Right renal pelvis (tissue), 4 donors: ENCODE data around the gene SLC12A8. TPM values are rescaled to one million over a fixed set of nuclear protein-coding genes. Genes with fewer than 3 reads are reported as not detected.
"Not testable (repeated sequence)": the region's sequence is repeated elsewhere in the genome, so short reads cannot be mapped to it uniquely, and the experiment has no call there.

Source experiments
- DNase-seq, 4 donors: peaks; one replicate each; pipeline ENCODE4 v3.0.0-alpha.2; 2013; ENCODE audit warnings: low read depth in 4 of 4, low spot score in 3 of 4, missing footprints in 1 of 4
- polyA plus RNA-seq, 4 donors: library from polyadenylated mRNA; unstranded; fragments of 120-200 nt; gene quantifications; one replicate each; pipeline ENCODE4 v1.2.1, GENCODE V29; 2013; ENCODE audit not compliant: insufficient read length in 4 of 4

SLC12A8 gene
- polyA plus RNA-seq, 4 donors = 5.6 to 6.9 (median 6.1) TPM

GRCh38 chr3:125090649-125091048 lies 121.9 kb downstream of the SLC12A8 start:
- DNase-seq = no peak

- no peak for DNase-seq
Observed at GRCh38 chr3:125087768-125088391, 124.7 kb downstream of the SLC12A8 start.

GRCh38 chr3:125085166-125085565 lies 127.4 kb downstream of the SLC12A8 start:
- DNase-seq = no peak

- no peak for DNase-seq
Observed at GRCh38 chr3:125083776-125084175, 128.8 kb downstream of the SLC12A8 start.

GRCh38 chr3:125082339-125082738 lies 130.2 kb downstream of the SLC12A8 start:
- DNase-seq = not testable (repeated sequence)

GRCh38 chr3:125080077-125080476 lies 132.5 kb downstream of the SLC12A8 start:
- DNase-seq = no peak

GRCh38 chr3:125079675-125080045 lies 132.9 kb downstream of the SLC12A8 start:
- no peak for DNase-seq

- DNase-seq = no peak
Observed at GRCh38 chr3:125078951-125079674, 133.4 kb downstream of the SLC12A8 start.

GRCh38 chr3:125077864-125078263 lies 134.7 kb downstream of the SLC12A8 start:
- no peak for DNase-seq

- no peak for DNase-seq
Observed at GRCh38 chr3:125076464-125076863, 136.1 kb downstream of the SLC12A8 start.

- DNase-seq = no peak
Observed at GRCh38 chr3:125075738-125076137, 136.8 kb downstream of the SLC12A8 start.

GRCh38 chr3:125073390-125073905 lies 139.1 kb downstream of the SLC12A8 start:
- no peak for DNase-seq

- no peak for DNase-seq
Observed at GRCh38 chr3:125072749-125073389, 139.7 kb downstream of the SLC12A8 start.

GRCh38 chr3:125072301-125072700 lies 140.2 kb downstream of the SLC12A8 start:
- DNase-seq = no peak

- no peak for DNase-seq
Observed at GRCh38 chr3:125069968-125070745, 142.4 kb downstream of the SLC12A8 start.

- no peak for DNase-seq
Observed at GRCh38 chr3:125069452-125069851, 143.1 kb downstream of the SLC12A8 start.

GRCh38 chr3:125068265-125068664 lies 144.3 kb downstream of the SLC12A8 start:
- DNase-seq = no peak

GRCh38 chr3:125067225-125067624 lies 145.3 kb downstream of the SLC12A8 start:
- no peak for DNase-seq

- no peak for DNase-seq
Observed at GRCh38 chr3:125062904-125063618, 149.5 kb downstream of the SLC12A8 start.

- no peak for DNase-seq
Observed at GRCh38 chr3:125061646-125062045, 150.9 kb downstream of the SLC12A8 start.
